ENCODE data around the gene USP33.

GRCh38 chr1:77661696-77662095 is 98.0 kb downstream of the USP33 start:
- TF ChIP-seq, protein P1, sequence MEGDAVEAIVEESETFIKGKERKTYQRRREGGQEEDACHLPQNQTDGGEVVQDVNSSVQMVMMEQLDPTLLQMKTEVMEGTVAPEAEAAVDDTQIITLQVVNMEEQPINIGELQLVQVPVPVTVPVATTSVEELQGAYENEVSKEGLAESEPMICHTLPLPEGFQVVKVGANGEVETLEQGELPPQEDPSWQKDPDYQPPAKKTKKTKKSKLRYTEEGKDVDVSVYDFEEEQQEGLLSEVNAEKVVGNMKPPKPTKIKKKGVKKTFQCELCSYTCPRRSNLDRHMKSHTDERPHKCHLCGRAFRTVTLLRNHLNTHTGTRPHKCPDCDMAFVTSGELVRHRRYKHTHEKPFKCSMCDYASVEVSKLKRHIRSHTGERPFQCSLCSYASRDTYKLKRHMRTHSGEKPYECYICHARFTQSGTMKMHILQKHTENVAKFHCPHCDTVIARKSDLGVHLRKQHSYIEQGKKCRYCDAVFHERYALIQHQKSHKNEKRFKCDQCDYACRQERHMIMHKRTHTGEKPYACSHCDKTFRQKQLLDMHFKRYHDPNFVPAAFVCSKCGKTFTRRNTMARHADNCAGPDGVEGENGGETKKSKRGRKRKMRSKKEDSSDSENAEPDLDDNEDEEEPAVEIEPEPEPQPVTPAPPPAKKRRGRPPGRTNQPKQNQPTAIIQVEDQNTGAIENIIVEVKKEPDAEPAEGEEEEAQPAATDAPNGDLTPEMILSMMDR (IDR thresholded peaks at IDR 0.05) = no peak
- TF ChIP-seq POLR2A (IDR thresholded peaks at IDR 0.05) (no peak), EP300 (IDR thresholded peaks at IDR 0.05) (no peak)
